Measurements from ENCODE around the gene COBL. TPM values are rescaled to one million over a fixed set of nuclear protein-coding genes. Genes with fewer than 3 reads are reported as not detected.

COBL gene
- total and polyA plus RNA-seq, 9 of the 15 experiments (the other 6 are each of a cell fraction or from before 2014, with no cell fraction given) = 0.01 to 2.4 (median 0.09) TPM; not detected in 3

- TF ChIP-seq PYGO2 (tag; IDR thresholded peaks at IDR 0.05) (no peak), KAT7 (CRISPR knock-in tag; IDR thresholded peaks at IDR 0.05; ENCODE audit: borderline replicate concordance) (no peak), ZNF75A (CRISPR knock-in tag; IDR thresholded peaks at IDR 0.05) (no peak)
- TF ChIP-seq, protein P1, sequence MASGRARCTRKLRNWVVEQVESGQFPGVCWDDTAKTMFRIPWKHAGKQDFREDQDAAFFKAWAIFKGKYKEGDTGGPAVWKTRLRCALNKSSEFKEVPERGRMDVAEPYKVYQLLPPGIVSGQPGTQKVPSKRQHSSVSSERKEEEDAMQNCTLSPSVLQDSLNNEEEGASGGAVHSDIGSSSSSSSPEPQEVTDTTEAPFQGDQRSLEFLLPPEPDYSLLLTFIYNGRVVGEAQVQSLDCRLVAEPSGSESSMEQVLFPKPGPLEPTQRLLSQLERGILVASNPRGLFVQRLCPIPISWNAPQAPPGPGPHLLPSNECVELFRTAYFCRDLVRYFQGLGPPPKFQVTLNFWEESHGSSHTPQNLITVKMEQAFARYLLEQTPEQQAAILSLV (tag; IDR thresholded peaks at IDR 0.05) = no peak
Observed at GRCh38 chr7:51027106-51027934, 289.3 kb downstream of the COBL start (continued).

DNA sequence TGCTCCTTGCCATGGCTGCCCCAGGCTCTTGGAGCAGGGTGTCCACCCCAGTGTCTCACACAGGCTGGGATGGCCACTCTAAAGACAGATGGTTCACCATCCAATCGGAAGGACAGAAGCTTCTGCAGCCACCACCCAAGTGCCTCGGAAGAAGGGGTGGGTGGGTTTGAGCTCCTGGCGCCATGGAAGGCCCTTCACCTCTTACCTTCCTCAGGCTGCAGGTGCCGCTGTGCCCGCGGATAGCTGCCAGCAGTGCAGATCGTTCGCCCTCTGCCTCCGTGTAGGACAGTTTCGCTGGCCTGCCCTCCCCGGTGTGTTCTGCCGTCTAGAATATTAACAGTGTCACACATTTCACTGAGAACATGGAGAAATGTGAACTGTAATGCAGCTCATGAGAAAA, 290.3 kb downstream of the COBL start:
- H4K20me1 ChIP-seq (replicated peaks; ENCODE audit: control insufficient read depth, insufficient read depth, low read length) = no peaks in the 10 kb centered on the region
- H3K79me2 ChIP-seq (ENCODE audit: control insufficient read depth, insufficient read depth, low read length) = no peaks in the 10 kb centered on the region
- H3K4me3 ChIP-seq = no peak overlapping the region
- POLR2A ChIA-PET = no interaction called here
- H3K4me1 ChIP-seq (replicated peaks in 1 of 2; ENCODE audit: control insufficient read depth in 2 of 2, insufficient read depth in 2 of 2, low read length in 2 of 2) = no peaks in the 10 kb centered on the region
- in situ Hi-C loops (cut with MboI) = no loop called here
- no peak for DNase-seq (ENCODE audit: extremely low read depth in 1 of 4, low spot score in 3 of 4)
- H3K9me1 ChIP-seq (ENCODE audit: control insufficient read depth, insufficient read depth, low read length) = no peaks in the 10 kb centered on the region
- 7% methylated on average over 12 of the region's 12 CpGs for WGBS (ENCODE audit: insufficient coverage, low coverage, missing lambda C conversion rate)
- CTCF ChIA-PET (ENCODE audit: low intra/inter-chr PET ratio) = no interaction called here
- H2AFZ ChIP-seq (ENCODE audit: low read depth, low read length) = no peak overlapping the region
- no peaks in the 10 kb centered on the region for H3K9me3 ChIP-seq (replicated peaks; ENCODE audit: control insufficient read depth, insufficient read depth, low read depth, low read length)
- BruUV-seq (replicated peaks) = no TSS peak
- peaks cover 13 to 83% of the 10 kb centered on the region in 2 experiments; a peak in 4 of 5 replicates for H3K27me3 ChIP-seq (ENCODE audit: control insufficient read depth in 2 of 2, insufficient read depth in 2 of 2, low read length in 2 of 2)
- no peak overlapping the region for H3K4me2 ChIP-seq (ENCODE audit: insufficient read depth, low read length)
- no peak for FAIRE-seq
- H3K27ac ChIP-seq (ENCODE audit: extremely low read depth, low read depth, low read length) = no peak overlapping the region
- H3K9ac ChIP-seq (ENCODE audit: insufficient read depth in 1 of 2, low read depth in 2 of 2, low read length in 2 of 2) = no peak overlapping the region
- H3K36me3 ChIP-seq (ENCODE audit: control insufficient read depth, insufficient read depth, low read length) = no peaks in the 10 kb centered on the region
- no peak for ATAC-seq
- no peak for TF ChIP-seq CBX8 (IDR thresholded peaks at IDR 0.05; ENCODE audit: borderline replicate concordance, extremely low read depth, low read depth, low read length, poor library complexity, severe bottlenecking)
- TF ChIP-seq TAF1 (IDR thresholded peaks at IDR 0.05; ENCODE audit: control insufficient read depth, extremely low read depth, insufficient read depth, low read length, severe bottlenecking) = no peak
- TF ChIP-seq, protein P2, sequence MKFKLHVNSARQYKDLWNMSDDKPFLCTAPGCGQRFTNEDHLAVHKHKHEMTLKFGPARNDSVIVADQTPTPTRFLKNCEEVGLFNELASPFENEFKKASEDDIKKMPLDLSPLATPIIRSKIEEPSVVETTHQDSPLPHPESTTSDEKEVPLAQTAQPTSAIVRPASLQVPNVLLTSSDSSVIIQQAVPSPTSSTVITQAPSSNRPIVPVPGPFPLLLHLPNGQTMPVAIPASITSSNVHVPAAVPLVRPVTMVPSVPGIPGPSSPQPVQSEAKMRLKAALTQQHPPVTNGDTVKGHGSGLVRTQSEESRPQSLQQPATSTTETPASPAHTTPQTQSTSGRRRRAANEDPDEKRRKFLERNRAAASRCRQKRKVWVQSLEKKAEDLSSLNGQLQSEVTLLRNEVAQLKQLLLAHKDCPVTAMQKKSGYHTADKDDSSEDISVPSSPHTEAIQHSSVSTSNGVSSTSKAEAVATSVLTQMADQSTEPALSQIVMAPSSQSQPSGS (CRISPR knock-in tag; IDR thresholded peaks at IDR 0.05) = no peak
- TF ChIP-seq NCOA1 (IDR thresholded peaks at IDR 0.05; ENCODE audit: low read depth) = no peak
- TF ChIP-seq ZC3H4 (CRISPR knock-in tag; IDR thresholded peaks at IDR 0.05; ENCODE audit: borderline replicate concordance) = no peak
- TF ChIP-seq CREB3L1 (IDR thresholded peaks at IDR 0.05; ENCODE audit: borderline replicate concordance, low read depth) = no peak
- no peak for TF ChIP-seq MAFK (IDR thresholded peaks at IDR 0.05; ENCODE audit: low read length)
- intact Hi-C loops (cut with micrococcal nuclease) = no loop called here
